ENCODE measurements around the gene ETNK2.

Gene ETNK2

GRCh38 chr1:204147406-204148383 is 4.1 kb downstream of the ETNK2 start:
- DNase-seq (ENCODE audit: low read depth in 2 of 2) = no peak

DNA sequence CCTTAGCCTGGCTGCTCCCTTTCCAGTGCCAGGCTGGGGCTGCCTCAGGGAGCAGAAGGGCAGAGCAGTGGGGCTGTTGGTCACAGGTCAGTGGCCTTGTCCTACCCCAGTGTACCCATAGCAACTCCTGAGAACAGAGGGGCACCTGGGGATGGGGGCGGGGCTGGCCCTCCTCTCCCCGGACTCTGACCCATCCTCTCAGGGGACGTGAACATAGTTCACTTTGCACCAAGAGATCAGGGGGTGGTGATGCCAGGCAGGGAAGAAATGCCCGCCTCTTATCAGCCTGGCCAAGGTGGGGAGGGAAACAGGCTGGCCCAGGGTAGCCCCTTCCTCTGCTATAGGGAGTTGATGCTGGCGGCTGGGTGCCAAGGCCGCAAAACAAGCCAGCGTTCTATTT is 4.9 kb downstream of the ETNK2 start:
- no peak for DNase-seq (ENCODE audit: low read depth in 2 of 2)

DNA sequence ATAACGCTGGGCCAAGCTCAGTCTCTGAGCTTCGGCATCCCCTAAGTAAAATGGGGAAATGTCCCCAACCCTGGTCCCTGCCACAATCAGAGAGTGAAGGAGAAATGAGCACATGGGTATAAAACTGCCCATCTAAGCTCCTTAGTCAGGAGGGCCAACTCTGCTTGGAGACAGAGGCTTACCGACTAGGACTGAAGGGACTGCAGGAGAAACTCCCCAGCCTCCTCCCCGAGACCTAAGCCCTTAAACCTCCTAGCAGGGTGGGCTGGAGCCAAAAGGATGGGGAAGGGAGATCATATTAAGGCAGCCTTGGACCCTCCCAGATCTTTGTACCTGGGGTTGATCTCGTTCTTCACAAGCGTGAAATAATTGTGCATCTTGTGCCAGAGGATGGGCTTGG is 5.5 kb downstream of the ETNK2 start:
- no peak for DNase-seq (ENCODE audit: low read depth in 2 of 2)

DNA sequence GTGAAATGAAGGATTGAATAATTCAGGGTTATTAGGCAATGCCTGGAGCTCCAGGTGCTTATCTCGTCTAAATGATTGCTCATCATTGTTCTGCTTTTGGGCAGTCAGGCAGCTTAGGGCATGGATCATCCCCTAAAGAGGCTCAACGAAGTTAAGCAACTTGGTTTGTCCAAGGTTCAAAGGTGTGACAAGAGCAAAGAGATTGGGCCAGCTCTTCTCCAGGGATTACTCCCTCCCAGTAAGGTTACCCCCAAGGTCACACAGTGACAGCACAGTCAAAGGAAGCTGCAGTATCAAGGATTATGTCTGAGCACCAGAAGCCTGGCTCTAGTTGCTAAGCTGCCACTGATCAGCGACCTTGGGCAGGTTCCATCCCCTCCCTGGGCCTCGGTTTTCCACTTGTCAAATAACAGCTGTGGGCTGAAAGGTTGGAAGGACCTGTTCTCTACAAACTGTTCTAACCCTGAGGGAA is 6.8 kb downstream of the ETNK2 start:
- no peak for DNase-seq (ENCODE audit: low read depth in 2 of 2)

DNA sequence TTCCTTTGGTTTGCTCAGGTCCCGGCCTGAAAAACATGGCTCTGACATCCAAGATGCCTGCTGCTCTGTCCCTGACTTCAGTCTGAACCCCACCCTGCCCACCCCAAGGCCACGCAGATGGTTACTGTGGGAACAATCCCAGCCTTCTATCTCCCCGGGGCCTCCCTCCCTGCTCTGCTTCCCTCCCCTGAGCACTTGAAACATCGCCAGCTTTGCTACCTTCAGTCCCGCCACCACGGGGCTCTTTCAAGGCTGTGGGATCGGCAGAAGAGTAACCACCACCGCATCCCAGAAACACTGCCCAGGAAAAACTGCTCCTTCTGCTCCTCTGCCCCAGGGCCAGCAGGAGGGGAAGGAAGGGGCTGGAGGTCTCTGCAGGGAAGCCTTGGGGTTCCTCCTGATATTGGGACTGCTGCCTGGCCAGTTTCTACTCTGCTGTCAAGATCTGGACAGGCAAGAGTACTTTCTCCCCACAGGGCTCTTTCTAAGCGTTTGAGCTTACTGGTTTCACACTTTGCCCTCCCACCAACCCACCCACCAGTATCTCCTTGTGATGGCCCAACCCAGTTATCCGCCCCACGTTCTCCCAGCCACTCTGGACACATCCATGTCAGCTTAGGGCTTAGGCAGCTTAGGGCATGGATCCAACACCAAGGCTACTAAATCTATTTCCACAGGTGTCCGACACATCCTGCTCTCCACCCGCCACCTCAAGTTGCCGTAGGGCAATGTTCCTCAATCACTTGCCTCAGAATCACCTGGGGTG is 8.4 kb downstream of the ETNK2 start:
- DNase-seq (ENCODE audit: low read depth in 2 of 2) = no peak

- DNase-seq (ENCODE audit: low read depth in 2 of 2) = no peak
Observed at GRCh38 chr1:204142032-204142974, 9.5 kb downstream of the ETNK2 start.

DNA sequence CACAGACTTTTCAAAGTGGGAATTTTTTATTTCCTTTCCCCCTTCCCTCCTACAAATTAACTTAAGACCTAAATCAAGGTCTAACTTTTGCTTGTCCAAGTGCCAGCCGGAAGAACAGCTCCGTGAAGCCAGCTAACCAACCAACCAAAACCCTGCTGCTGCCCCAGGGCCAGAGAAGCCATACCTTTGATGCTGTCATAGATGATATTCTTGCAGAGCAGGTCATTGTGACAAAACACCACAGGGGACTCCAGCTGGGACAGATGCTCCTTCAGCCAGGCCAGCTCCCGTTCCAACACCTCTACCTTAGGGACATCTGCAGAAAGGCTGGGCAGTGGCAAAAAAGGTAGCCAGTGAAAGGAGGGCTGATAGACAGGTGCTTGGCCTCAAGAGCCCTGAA is 10.7 kb downstream of the ETNK2 start:
- no peak for DNase-seq (ENCODE audit: low read depth in 2 of 2)

DNA sequence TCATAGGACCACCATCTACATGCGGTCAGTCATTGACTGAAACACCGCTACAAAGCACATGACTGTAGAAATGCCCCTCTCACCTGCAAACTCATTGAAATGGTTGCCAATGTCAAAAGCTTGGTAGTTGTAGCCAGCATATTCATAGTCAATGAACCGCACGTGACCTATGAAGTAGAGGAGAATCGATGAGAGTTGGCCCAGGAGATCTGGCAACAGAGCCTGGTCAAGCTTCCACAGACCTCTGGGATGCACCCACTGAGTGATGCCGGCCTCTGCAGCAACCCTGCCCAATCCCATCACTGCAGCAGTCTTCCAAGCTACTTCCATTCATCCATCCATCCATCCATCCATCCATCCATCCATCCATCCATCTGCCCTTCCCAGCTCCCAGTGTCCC is 11.9 kb downstream of the ETNK2 start:
- no peak for DNase-seq (ENCODE audit: low read depth in 2 of 2)

DNA sequence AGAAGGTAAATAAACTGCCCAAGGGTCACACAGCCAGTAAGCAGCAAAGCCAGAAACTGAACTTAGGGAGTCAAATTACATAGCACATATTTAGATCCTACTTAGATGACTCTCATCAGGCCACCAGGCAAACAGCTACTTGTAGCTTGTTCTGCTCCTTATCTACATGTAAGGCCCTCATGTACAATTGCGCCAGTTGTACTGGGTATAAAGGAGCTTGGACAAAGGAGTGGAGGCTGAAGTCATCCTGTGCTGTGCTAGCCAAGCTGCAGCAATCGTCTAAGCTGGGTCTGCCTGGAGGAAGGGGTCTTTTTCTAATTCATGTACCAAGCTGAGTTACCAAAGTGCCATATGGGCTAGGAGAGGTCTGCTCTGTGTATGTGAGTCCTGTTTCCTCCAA is 12.8 kb downstream of the ETNK2 start:
- no peak for DNase-seq (ENCODE audit: low read depth in 2 of 2)

DNA sequence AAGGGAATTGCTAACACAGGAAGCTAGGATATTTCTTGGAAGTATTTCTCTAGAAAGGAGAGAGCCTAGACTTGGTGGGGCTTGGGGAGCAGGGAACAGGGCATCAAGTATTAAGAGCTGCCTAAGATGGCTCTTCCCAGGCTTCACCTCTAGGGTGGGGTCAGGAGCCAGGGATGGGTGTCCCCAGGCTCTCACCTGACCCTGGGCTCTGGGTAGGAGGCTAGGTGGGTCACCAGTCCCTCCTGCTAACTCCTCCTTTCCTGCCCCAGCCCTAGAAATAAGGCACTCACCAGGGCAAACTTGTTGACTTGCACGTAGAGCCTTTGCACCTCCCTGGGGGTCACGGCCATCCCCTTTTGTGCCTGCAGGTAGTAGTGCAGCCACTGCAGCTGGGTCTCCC is 15.0 kb downstream of the ETNK2 start:
- no peak for DNase-seq (ENCODE audit: low read depth in 2 of 2)

DNA sequence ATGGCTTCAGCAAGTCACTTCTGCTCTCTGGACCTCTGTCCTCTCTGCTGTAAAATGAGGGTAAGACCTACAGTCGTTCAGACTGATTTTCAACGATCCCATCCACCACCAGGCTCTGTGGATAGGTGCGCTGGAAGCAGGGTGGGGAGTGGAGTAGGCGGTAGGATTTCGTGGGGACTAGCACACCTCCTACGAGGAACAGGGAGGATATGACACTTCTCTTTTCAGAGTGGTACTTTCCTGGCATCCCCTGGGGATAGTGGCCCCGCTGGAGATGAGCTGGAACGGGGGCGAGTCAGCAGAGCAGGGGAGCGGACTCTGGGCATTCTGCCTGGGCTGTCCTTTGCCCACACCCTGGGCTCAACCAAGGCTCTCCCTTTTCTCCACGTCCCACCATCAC is 17.7 kb downstream of the ETNK2 start:
- DNase-seq (ENCODE audit: low read depth in 2 of 2) = no peak

- DNase-seq (ENCODE audit: low read depth in 2 of 2) = no peak
Observed at GRCh38 chr1:204132718-204133117, 19.1 kb downstream of the ETNK2 start.

DNA sequence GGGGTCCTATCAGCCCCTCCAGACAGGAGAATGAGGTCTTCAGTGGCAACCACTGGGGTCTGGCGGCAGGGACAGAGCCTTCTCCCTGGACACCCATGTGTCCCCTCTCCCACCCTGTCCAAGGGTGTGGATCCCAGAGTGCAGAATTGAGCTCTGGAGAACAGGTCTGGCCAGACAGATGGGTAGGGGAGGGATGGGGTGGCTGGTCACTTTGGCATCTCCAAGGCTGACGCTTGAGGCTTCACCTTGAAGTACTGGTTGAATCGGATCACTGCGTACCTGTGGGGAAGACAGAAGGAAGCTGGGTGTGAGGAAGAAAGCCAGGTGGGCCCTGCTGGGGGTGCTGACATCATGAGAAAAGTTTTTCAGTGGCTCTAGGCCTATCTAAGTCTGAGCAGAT is 19.9 kb downstream of the ETNK2 start:
- DNase-seq (ENCODE audit: low read depth in 2 of 2) = no peak

DNA sequence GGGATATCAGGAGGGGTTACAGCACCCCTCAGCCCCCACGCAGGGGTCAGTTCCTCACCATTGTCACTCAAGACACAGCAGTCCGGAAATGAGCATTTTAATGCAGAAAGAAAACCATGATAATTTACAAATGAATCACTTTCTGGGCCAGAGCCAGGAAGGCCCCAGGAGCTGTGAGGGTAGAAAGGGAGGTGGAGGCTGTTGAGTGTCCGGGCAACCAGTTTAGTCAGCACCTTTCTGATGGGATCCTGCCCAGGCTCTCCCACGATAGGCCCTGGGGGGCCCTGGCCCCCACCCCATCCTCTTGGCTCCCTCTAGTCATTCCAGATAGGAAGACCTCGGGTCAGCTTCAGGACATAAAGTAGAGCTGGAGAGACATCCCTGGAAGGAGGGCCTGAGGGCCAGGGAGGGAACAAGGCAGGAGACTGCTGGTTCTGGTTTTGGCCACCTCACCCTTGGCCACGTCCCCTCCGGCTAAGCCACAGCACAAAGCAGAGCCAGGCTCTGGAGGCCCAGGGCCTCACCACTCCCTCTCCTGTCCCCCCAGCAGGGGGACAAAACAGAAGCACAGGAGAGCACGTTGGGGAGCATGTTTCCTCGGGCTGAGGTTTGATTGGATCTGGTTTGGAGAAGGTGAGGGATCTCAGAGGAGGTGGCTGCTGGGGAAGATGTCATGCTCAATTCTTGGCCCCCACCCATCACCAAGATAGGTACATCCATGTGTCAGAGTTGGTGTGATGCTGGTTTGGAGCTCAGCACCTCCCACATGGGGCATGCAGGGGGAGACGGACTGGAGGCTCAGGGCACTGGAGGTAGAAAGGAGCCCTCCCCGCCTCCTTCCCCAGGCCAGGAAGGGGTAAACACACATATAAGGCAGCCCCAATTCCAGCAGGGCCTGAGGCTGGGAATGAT is 20.6 kb downstream of the ETNK2 start:
- DNase-seq (ENCODE audit: low read depth in 2 of 2) = no peak

DNA sequence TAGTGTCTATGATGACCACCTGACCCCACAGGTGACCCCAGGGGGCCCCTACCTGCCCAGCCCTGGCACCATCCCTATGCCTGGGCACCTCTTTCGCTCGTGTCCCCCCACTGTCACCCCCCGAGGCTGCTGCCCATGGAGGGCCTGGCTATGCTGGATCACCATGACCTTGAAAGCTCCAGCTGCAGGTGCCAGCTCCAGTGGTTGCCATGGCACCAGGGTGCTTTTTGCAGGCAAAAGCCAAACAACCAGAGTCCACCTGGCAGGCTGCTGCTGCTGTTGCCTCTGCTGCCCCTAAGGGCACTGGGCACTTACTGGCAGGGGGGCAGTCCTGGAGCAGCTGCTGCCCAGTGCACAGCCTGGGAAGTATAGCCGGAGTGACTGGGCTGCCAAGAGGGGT is 21.7 kb downstream of the ETNK2 start:
- DNase-seq (ENCODE audit: low read depth in 2 of 2) = no peak

- DNase-seq (ENCODE audit: low read depth in 2 of 2) = peak in 1 of 2 donors; percentile 26
Observed at GRCh38 chr1:204128964-204129896, 22.6 kb downstream of the ETNK2 start.

DNA sequence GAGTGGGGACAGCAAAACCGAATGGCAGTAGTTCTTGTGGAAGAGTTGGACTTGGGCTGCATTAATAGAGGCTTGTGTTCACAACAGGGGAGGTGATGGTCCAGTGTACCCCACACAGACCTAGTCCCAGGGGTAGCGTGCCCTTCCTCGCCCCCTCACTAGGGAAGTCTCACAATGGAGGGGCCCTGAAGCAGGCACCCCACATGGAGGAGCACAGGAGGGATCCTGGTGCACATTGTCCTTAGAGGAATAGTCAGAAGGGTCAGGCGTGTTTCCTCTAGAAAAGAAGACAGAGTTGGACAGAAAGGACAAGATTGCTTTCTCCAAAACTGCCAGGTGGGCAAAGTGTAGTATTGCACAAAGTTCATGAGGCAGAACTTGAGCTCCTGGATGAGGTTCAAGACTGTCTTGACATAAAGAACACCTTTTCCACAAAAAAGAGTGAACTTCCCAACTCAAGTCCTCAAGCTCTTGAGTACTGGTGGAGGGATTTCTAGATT is 23.3 kb downstream of the ETNK2 start:
- DNase-seq (ENCODE audit: low read depth in 2 of 2) = no peak

DNA sequence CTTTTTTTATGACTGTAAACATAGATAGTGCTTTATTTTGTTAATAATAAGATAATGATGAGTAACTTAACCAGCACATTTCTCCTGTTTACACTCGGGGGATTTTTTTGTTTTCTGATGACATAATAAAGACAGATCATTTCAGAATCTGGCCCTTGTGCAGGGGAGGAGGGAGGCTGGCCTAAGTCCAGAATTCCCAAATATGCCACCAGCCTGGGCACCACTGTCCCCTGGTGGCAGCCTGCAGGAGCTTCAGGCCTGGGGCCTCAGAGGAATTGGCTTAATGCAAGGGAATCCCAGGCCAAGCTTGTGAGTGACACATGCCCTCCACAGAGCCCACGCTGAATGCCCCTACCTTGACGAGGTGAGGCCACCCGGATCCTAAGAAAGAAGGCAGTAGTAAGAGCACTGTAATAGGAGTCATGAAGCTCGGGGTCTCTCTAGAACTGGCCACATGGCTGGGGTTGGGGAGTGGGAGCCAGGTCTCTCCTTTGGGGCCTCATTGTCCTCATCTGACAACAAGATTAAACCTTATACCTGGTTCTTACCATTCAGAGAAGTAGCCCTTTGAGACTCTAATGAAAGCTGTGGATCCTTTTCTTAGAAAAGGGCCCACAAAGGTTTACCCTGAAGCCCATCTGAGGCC is 24.1 kb downstream of the ETNK2 start:
- DNase-seq (ENCODE audit: low read depth in 2 of 2) = no peak

DNA sequence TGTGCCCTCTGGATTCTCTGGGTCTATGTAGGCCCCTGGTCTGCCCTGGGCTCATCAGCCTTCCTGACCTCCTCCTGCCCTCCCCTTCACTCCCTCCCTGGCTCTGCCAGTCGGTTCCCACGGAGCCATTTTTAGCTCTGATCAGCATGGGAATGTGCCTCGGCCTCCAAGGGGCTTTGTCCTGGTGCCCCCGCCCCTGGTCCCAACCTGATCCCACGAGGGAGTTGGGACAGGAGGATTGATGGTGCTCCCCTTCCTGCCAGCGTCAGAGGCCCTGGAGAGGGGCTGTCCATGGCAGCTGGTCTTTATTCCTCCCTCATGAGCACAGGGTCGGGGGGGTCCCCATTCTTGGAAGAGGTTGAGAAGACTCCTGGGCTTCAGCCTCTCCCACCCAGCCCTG is 24.9 kb downstream of the ETNK2 start:
- no peak for DNase-seq (ENCODE audit: low read depth in 2 of 2)

Measured in activated CD8-positive, alpha-beta memory T cell treated with anti-CD3 and anti-CD28 coated beads for 4 hours (primary cell).